Measurements from ENCODE around the gene ZSCAN31. TPM values are rescaled to one million over a fixed set of nuclear protein-coding genes. Genes with fewer than 3 reads are reported as not detected.
"Not testable (repeated sequence)": the region's sequence is repeated elsewhere in the genome, so short reads cannot be mapped to it uniquely, and the experiment has no call there.

The ZSCAN31 gene
- total and polyA plus RNA-seq, 11 donors: 3.3 to 22.0 (median 9.9) TPM

GRCh38 chr6:28323813-28324424 lies 12.0 kb downstream of the ZSCAN31 start:
- ATAC-seq: no peak
- H3K36me3 ChIP-seq: peaks cover 12 to 58% (median 35%) of the 10 kb centered on the region in 9 donors

GRCh38 chr6:28322661-28323060 lies 13.3 kb downstream of the ZSCAN31 start:
- intact Hi-C loops (cut with DNase I): no loop called here
- no peak for TF ChIP-seq POLR2A (IDR thresholded peaks at IDR 0.05)
- no peak for TF ChIP-seq CTCF (IDR thresholded peaks at IDR 0.05)
- DNase-seq (no peak), ATAC-seq (no peak)
- Histone ChIP-seq H3K9me3 (peaks cover 0 to 52% (median 29%) of the 10 kb centered on the region in 12 donors), H3K27ac (no peak overlapping the region), H3K27me3 (no peaks in the 10 kb centered on the region), H3K4me1 (no peaks in the 10 kb centered on the region), H3K36me3 (peaks cover 12 to 46% (median 34%) of the 10 kb centered on the region in 9 donors), H3K4me3 (no peak overlapping the region)
- 92 to 97% (median 94%) methylated on average over 3 of the region's 3 CpGs for WGBS, 4 donors

More at GRCh38 chr6:28323813-28324424, 12.0 kb downstream of the ZSCAN31 start:
- no peak for DNase-seq
- intact Hi-C loops (cut with DNase I): no loop called here
- Histone ChIP-seq H3K4me1 (no peaks in the 10 kb centered on the region), H3K27me3 (no peaks in the 10 kb centered on the region), H3K27ac (no peak overlapping the region), H3K4me3 (no peak overlapping the region), H3K9me3 (peaks cover 0 to 63% (median 34%) of the 10 kb centered on the region in 12 donors)
- 95 to 100% (median 97%) methylated on average over 1 of the region's 1 CpG for WGBS, 4 donors
- no peak for TF ChIP-seq CTCF (IDR thresholded peaks at IDR 0.05)
- TF ChIP-seq POLR2A (IDR thresholded peaks at IDR 0.05): no peak

- peaks cover 0 to 14% (median 2%) of the 10 kb centered on the region in 12 donors for H3K9me3 ChIP-seq
- H3K4me1 ChIP-seq; H3K27ac ChIP-seq; H3K27me3 ChIP-seq; ATAC-seq; DNase-seq; intact Hi-C loops (cut with DNase I); H3K36me3 ChIP-seq; H3K4me3 ChIP-seq: not testable (repeated sequence)
- WGBS, 4 donors: 93 to 97% (median 94%) methylated on average over 8 of the region's 8 CpGs
Measured at GRCh38 chr6:28317866-28318265, 18.1 kb downstream of the ZSCAN31 start.

GRCh38 chr6:28315628-28316027 lies 20.3 kb downstream of the ZSCAN31 start:
- WGBS, 4 donors: 47 to 58% (median 54%) methylated on average over 3 of the region's 3 CpGs
- no peak overlapping the region for H3K27ac ChIP-seq
- ATAC-seq (no peak), DNase-seq (no peak)
- H3K36me3 ChIP-seq: peaks cover 0 to 5% (median 0%) of the 10 kb centered on the region in 9 donors
- peaks cover 0 to 6% (median 0%) of the 10 kb centered on the region in 12 donors for H3K9me3 ChIP-seq
- TF ChIP-seq CTCF (IDR thresholded peaks at IDR 0.05): no peak
- no peak for TF ChIP-seq POLR2A (IDR thresholded peaks at IDR 0.05)
- H3K4me3 ChIP-seq: no peak overlapping the region
- intact Hi-C loops (cut with DNase I): no loop called here
- H3K4me1 ChIP-seq: no peaks in the 10 kb centered on the region
- H3K27me3 ChIP-seq: no peaks in the 10 kb centered on the region

GRCh38 chr6:28312939-28313338 lies 23.0 kb downstream of the ZSCAN31 start:
- Histone ChIP-seq H3K27me3 (no peaks in the 10 kb centered on the region), H3K4me1 (no peaks in the 10 kb centered on the region), H3K36me3 (peaks cover 0 to 5% (median 0%) of the 10 kb centered on the region in 9 donors), H3K27ac (no peak overlapping the region), H3K4me3 (no peak overlapping the region), H3K9me3 (peaks cover 0 to 12% (median 0%) of the 10 kb centered on the region in 12 donors)
- DNase-seq: no peak
- 86 to 90% (median 88%) methylated on average over 23 of the region's 23 CpGs for WGBS, 4 donors
- no peak for TF ChIP-seq POLR2A (IDR thresholded peaks at IDR 0.05)
- no peak for TF ChIP-seq CTCF (IDR thresholded peaks at IDR 0.05)
- ATAC-seq: no peak
- intact Hi-C loops (cut with DNase I): no loop called here
